Measurements from ENCODE around the gene LCE3A. TPM values are rescaled to one million over a fixed set of nuclear protein-coding genes. Genes with fewer than 3 reads are reported as not detected.
"Not testable (repeated sequence)": the region's sequence is repeated elsewhere in the genome, so short reads cannot be mapped to it uniquely, and the experiment has no call there.

LCE3A gene
- total RNA-seq, 1 experiment from 2014 or later: not detected

- intact Hi-C loops (cut with micrococcal nuclease; ENCODE audit: unreplicated experiment): no loop called here
- BruUV-seq (replicated peaks): no TSS peak
- CTCF ChIA-PET: no interaction called here
These were observed 37.3 kb downstream of the LCE3A start for GRCh38 chr1:152585586-152585985.

GRCh38 chr1:152582647-152583046 lies 40.3 kb downstream of the LCE3A start:
- no TSS peak for BruUV-seq (replicated peaks)
- no peak overlapping the region for H3K4me3 ChIP-seq (ENCODE audit: low read depth, low read length, poor library complexity, severe bottlenecking)
- H3K4me1 ChIP-seq (ENCODE audit: insufficient read depth, low read length, poor library complexity, severe bottlenecking): no peaks in the 10 kb centered on the region
- ChIA-PET CTCF (no interaction called here), POLR2A (ENCODE audit: low non-redundant PET) (no interaction called here)
- DNase-seq (ENCODE audit: low spot score): no peak
- peaks cover 14% of the 10 kb centered on the region for H3K27me3 ChIP-seq (replicated peaks; ENCODE audit: insufficient read depth, low read depth, low read length, poor library complexity)
- H3K36me3 ChIP-seq (ENCODE audit: insufficient read depth, low read length, poor library complexity, severe bottlenecking): no peaks in the 10 kb centered on the region
- no peak overlapping the region for H3K27ac ChIP-seq (ENCODE audit: low read depth, low read length, poor library complexity, severe bottlenecking)
- intact Hi-C loops (cut with micrococcal nuclease; ENCODE audit: unreplicated experiment): no loop called here
- no peak for TF ChIP-seq EZH2 (IDR thresholded peaks at IDR 0.05; ENCODE audit: borderline replicate concordance, low read depth, low read length, poor library complexity, severe bottlenecking)
- H3K9me3 ChIP-seq (ENCODE audit: low read depth, low read length, poor library complexity, severe bottlenecking): no peaks in the 10 kb centered on the region

More at GRCh38 chr1:152585586-152585985, 37.3 kb downstream of the LCE3A start:
- Histone ChIP-seq H3K36me3 (ENCODE audit: insufficient read depth, low read length, poor library complexity, severe bottlenecking) (no peaks in the 10 kb centered on the region), H3K9me3 (ENCODE audit: low read depth, low read length, poor library complexity, severe bottlenecking) (no peaks in the 10 kb centered on the region), H3K4me3 (ENCODE audit: low read depth, low read length, poor library complexity, severe bottlenecking) (no peak overlapping the region), H3K27me3 (replicated peaks; ENCODE audit: insufficient read depth, low read depth, low read length, poor library complexity) (peaks cover 6% of the 10 kb centered on the region), H3K4me1 (ENCODE audit: insufficient read depth, low read length, poor library complexity, severe bottlenecking) (no peaks in the 10 kb centered on the region), H3K27ac (ENCODE audit: low read depth, low read length, poor library complexity, severe bottlenecking) (no peak overlapping the region)
- TF ChIP-seq EZH2 (IDR thresholded peaks at IDR 0.05; ENCODE audit: borderline replicate concordance, low read depth, low read length, poor library complexity, severe bottlenecking) (no peak), CTCF (conservative IDR thresholded peaks at IDR 0.05; ENCODE audit: low read depth, low read length) (no peak)
- DNase-seq (ENCODE audit: low spot score): no peak
- POLR2A ChIA-PET (ENCODE audit: low non-redundant PET): no interaction called here

GRCh38 chr1:152580433-152580832 lies 42.5 kb downstream of the LCE3A start, which contains the start of gene LCE3D:
LCE3D (minus strand) TSS chr1:152580516; CDS start chr1:152579936, 580 bp downstream.
- no peaks in the 10 kb centered on the region for H3K4me1 ChIP-seq (ENCODE audit: insufficient read depth, low read length, poor library complexity, severe bottlenecking)
- TF ChIP-seq EZH2 (IDR thresholded peaks at IDR 0.05; ENCODE audit: borderline replicate concordance, low read depth, low read length, poor library complexity, severe bottlenecking) (no peak), CTCF (conservative IDR thresholded peaks at IDR 0.05; ENCODE audit: low read depth, low read length) (no peak)
- CTCF ChIA-PET: no interaction called here
- no peaks in the 10 kb centered on the region for H3K36me3 ChIP-seq (ENCODE audit: insufficient read depth, low read length, poor library complexity, severe bottlenecking)
- POLR2A ChIA-PET (ENCODE audit: low non-redundant PET): no interaction called here
- DNase-seq (ENCODE audit: low spot score): no peak
- H3K9me3 ChIP-seq (ENCODE audit: low read depth, low read length, poor library complexity, severe bottlenecking): no peaks in the 10 kb centered on the region
- peaks cover 23% of the 10 kb centered on the region for H3K27me3 ChIP-seq (replicated peaks; ENCODE audit: insufficient read depth, low read depth, low read length, poor library complexity)
- H3K4me3 ChIP-seq (ENCODE audit: low read depth, low read length, poor library complexity, severe bottlenecking): no peak within 1 kb of the TSS
- intact Hi-C loops (cut with micrococcal nuclease; ENCODE audit: unreplicated experiment): no loop called here
- H3K27ac ChIP-seq (ENCODE audit: low read depth, low read length, poor library complexity, severe bottlenecking): no peak within 1 kb of the TSS
- no TSS peak for BruUV-seq (replicated peaks)

GRCh38 chr1:152579526-152579925 lies 43.4 kb downstream of the LCE3A start:
- POLR2A ChIA-PET (ENCODE audit: low non-redundant PET); H3K4me1 ChIP-seq (ENCODE audit: insufficient read depth, low read length, poor library complexity, severe bottlenecking); H3K36me3 ChIP-seq (ENCODE audit: insufficient read depth, low read length, poor library complexity, severe bottlenecking); H3K4me3 ChIP-seq (ENCODE audit: low read depth, low read length, poor library complexity, severe bottlenecking); intact Hi-C loops (cut with micrococcal nuclease; ENCODE audit: unreplicated experiment); H3K9me3 ChIP-seq (ENCODE audit: low read depth, low read length, poor library complexity, severe bottlenecking); DNase-seq (ENCODE audit: low spot score); BruUV-seq (replicated peaks); CTCF ChIA-PET; H3K27ac ChIP-seq (ENCODE audit: low read depth, low read length, poor library complexity, severe bottlenecking): not testable (repeated sequence)
- H3K27me3 ChIP-seq (replicated peaks; ENCODE audit: insufficient read depth, low read depth, low read length, poor library complexity): peaks cover 23% of the 10 kb centered on the region

Data from A673 (cell line).